C4-2B (cell line): ENCODE data around the gene RALBP1.
"Not testable (repeated sequence)": the region's sequence is repeated elsewhere in the genome, so short reads cannot be mapped to it uniquely, and the experiment has no call there.

ENCODE experiments used
- CTCF ChIP-seq: fragments of 450-650 bp; conservative IDR thresholded peaks from 2 replicates; pipeline ENCODE4 v1.5.1; 2017; ENCODE audit warnings: mild to moderate bottlenecking
- ZFX ChIP-seq: fragments of 450-650 bp; IDR thresholded peaks from 2 replicates; pipeline ENCODE4 v1.6.1; 2017

- not testable (repeated sequence) for TF ChIP-seq CTCF, ZFX
These were observed 9.5 kb downstream of the RALBP1 start for GRCh38 chr18:9484856-9485255.
